Stimulated activated CD4-positive, alpha-beta T cell treated with anti-CD3 and anti-CD28 coated beads, TNF-alpha, amount 100 ng/mL, for 4 hours (primary cell): ENCODE measurements around the gene RALY.

Source experiments
- DNase-seq, 3 experiments: peaks; one replicate each; pipeline ENCODE4 v3.0.0-alpha.2; 2020; ENCODE audit warnings: low read depth in 3 of 3

RALY gene

DNA sequence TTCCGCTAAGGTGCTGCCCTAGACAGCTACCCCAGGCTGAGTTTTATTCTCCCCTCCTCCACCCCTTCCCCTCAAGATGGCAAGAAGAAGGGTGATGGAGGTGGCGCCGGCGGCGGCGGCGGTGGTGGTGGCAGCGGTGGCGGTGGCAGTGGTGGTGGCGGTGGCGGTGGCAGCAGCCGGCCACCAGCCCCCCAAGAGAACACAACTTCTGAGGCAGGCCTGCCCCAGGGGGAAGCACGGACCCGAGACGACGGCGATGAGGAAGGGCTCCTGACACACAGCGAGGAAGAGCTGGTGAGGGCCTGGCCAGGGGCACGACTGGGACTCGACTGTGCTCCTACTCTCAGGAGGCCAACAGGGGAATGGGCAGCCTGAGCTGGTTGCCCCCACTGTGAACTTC, 83.2 kb downstream of the RALY start:
- DNase-seq = no peak

DNA sequence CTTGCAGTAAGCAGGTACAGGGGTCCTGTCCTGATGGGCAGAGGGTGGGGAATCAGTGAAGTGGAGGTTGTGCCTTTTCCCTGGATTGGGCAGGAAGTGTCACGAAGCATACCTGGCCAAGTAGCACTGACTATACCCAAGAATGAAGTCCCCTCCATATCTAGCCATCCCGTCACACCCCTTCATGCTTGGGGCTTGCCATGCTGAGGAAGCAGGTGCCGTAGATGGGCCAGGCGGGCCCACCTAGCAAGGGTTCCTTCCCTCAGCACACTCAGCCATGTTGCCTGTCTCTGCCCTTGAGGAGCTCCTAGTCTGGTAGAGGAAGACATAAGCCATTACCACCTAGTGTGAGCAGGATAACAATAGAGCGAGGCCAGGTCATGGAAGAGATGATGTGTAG, 84.8 kb downstream of the RALY start:
- DNase-seq = no peak

- DNase-seq = no peak
These were observed 86.1 kb downstream of the RALY start for GRCh38 chr20:34079818-34080217.

DNA sequence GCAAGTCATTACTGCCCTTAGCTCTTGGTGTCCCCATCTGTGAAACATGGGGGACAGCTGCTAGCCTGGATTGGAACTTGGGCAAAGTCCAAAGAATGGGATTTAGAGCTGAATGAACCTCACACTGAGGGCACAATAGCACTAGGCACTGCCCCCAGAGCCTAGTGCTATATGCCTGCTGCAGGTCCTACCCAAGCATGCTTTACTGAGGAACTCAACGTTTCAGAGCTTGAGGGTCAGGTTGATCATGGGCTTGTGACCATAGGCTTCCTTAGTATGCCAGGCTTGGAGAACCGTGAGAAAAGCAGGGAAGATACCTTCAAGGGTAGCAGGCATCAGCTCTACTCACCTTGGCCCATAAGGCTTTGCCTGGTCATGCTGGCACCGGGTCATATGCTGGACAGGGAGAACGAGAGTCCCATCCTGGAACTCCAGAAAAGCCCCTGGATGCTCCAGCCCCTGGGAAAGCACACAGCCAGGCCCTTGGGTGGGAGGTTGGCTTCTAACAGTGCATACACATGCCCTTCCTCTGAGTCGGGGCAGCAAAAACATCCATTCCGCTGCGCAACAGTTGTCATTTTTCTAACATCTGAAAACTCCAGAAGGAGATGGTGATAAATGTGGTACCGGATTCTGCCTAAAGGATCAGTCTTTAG, 88.6 kb downstream of the RALY start:
- no peak for DNase-seq

GRCh38 chr20:34083137-34083536, 89.4 kb downstream of the RALY start:
- no peak for DNase-seq

GRCh38 chr20:34083781-34084180, 90.1 kb downstream of the RALY start:
- no peak for DNase-seq

DNA sequence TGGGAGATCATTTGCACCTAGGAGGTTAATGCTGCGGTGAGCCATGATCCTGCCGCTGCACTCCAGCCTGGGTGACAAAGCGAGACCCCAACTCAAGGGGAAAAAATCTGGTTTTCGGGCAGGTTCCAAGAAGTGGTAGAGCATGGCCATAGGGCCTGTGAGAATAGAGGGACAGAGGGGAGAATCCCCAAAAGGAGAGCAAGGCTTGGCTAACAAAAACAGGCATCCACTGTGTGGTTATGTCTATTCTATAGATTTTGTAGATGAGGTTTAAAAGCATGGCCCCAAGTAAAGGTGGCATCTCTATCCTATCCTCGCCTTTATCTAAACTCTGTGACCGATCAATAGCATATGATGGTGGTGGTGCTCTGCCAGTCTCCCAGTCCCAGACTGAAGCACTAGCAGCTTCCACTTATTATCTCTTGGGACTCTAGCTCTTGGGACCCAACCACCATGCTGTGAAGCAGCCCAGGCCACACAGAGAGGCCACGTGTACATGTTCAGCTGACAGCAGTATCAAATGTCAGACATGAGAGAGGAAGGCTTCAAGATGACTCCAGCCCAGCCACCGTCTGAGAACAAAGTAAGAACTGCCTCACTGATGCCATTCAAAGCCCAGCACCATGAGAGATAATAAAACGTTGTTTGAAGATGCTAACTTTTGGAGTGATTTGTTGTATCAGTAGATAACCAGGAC, 90.7 kb downstream of the RALY start:
- no peak for DNase-seq

GRCh38 chr20:34085544-34086040, 91.9 kb downstream of the RALY start:
- DNase-seq = no peak

DNA sequence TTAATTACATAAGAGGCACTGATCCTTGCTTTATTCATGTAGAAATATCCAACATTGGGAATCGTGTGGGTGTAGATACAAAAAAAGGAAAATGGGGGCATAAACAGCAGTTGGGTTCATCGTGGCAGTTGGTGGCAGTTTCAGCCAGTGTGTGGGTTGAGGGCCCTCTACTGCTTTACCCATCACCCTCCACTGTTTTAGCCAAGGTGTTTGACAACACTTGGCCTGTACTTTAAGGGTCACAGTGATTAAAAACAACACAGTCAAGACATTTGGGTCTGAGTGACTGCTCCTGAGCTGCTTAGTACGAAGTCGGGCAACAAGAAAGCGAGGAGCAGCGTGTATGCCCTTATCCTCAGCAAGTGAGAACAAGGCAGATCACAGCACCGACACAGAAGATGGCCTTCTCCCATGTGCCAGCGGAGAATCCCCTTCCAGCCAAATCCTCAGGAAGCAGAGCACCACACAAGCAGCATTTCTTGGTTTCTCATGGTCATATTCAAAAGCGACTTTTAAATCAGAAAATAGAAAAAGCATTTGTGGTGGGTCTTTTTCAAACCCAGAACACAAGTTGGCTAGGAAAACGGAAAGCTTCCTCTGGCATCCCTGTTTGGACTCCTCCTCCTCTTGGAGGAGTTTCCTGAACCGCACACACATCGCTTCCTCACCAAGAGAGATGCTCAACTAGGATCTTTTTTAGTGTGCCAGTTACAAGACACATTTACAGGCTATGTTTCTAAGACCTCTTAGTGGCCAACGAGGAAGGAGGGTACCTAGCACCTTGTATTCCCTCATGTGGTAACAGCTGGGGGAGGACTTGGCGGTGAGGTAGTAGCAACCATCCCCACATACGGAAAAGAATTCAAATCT, 94.8 kb downstream of the RALY start:
- DNase-seq = no peak

GRCh38 chr20:34089175-34089479, 95.4 kb downstream of the RALY start:
- DNase-seq = no peak

- no peak for DNase-seq
These were observed 96.1 kb downstream of the RALY start for GRCh38 chr20:34089655-34090345.

- no peak for DNase-seq
These were observed 96.9 kb downstream of the RALY start for GRCh38 chr20:34090645-34091044.

DNA sequence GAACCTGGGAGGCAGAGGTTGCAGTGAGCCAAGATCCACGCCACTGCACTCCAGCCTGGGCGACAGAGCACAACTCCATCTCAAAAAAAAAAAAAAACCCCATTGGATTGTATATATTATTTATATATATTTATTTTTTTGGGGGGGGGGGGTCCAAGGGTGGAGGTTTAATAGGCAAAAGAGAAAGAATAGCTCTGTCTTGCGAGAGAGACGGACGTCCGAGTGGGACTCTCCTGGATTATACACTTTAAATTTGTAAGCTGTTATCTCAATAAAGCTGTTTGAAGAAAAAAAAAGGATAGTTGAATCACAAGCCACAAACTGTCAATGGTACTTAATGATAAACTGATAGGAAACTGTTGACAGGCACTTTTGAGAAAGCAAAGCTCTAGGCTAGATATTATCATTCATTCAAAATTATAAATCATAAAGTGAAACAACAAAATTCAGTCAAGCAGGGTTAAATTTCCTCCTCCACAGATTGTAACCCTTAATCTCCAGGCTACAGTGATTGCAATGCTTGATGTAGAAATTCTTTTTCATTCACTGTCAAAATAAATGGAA, 98.0 kb downstream of the RALY start:
- DNase-seq = no peak

GRCh38 chr20:34093895-34094294, 100.2 kb downstream of the RALY start:
- DNase-seq = no peak

GRCh38 chr20:34095825-34096224, 102.1 kb downstream of the RALY start:
- DNase-seq = no peak

DNA sequence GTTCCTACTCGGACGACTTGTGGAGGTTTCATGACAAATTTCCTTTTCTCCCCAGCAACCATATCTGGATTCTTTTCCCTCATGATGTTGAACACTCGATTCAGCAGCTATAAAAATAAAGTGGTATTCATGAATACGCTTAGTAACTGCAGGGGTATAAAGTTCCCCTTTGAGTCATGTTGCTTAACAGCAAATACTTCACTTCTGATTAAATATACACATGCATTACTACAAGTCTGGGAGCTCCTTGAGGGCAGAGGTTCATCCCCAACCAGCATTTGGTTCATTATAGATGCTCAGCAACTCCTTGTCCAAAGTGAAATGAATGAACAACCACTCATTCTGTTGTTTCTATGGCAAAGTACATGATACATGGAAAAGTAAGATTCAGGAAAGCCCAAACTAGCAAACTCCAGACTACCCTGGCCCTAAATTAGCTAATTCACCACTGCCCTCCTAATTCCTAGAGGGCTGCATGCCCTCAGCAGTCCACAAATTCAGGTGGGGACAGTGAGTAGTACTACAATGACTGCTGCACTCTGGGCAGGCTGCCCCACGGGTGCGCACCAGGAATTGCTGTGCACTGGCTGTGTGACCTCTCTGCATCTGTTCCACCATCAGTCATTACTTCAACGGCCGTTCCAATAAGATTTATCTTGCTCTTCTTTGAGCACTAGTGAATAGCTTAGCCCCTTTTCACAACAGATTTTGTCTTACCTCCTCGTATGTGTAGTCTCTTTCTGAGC, 103.2 kb downstream of the RALY start:
- DNase-seq = no peak

DNA sequence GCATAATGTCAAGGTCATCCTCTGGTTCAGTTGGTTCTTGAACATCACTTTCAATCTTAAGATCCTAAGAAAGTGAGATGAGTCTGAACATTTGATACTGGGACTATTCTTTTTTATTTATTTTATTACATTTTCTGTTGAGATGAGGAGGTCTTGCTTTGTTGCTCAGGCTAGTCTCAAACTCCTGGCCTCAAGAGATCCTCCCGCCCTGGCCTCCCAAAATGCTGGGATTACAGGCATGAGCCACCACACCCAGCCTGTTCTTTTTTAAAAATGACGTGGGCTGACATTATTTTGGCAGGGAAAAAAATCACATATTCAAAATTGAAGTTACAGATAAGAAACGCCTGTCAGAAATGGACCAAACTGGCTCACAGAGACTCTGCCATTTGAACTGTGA, 104.9 kb downstream of the RALY start:
- no peak for DNase-seq

DNA sequence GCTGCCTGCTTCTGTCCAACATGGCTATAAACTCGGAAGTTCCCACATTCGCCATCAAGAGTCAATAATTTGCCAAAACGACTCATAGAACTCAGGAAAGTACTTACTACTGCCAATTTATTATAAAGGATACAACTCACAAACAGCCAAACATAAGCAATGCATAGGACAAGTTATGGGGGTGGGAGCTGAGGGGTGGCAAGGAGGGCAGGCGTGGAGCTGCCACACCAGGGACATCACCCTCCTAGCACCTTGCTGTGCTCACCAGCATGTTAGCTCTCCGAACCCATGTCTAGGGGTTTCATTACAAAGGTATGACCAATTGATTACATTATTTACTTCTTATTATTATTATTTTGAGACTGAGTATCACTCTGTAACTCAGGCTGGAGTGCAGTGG, 106.0 kb downstream of the RALY start:
- no peak for DNase-seq

DNA sequence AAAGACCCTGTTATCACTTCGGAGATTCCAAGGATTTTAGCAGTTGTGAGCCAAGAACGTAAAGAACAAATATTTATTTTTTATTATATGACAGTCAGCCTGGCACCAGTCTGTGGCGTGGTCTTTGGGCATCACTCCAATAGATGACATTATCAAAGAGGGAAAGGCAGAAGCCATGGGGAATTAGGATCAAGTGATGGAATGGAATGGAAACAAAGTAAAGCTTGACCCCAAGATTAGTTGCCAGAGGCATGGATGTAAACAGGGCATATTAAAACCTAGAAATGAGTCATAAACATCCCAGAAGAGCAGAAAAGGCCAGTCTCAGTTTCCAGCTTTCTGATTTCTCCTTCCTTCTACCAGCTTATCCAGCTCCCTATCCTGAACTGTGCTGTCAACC, 106.9 kb downstream of the RALY start:
- DNase-seq = no peak

GRCh38 chr20:34102342-34102741, 108.6 kb downstream of the RALY start:
- DNase-seq = no peak

- no peak for DNase-seq
These were observed 110.3 kb downstream of the RALY start for GRCh38 chr20:34104059-34104458.
